ENCODE measurements around the gene KIR3DL3. TPM values are rescaled to one million over a fixed set of nuclear protein-coding genes. Genes with fewer than 3 reads are reported as not detected.
"Not testable (repeated sequence)": the region's sequence is repeated elsewhere in the genome, so short reads cannot be mapped to it uniquely, and the experiment has no call there.

Gene KIR3DL3
- polyA plus RNA-seq, 1 donor = not detected

GRCh38 chr19:54696766-54697165, 27.5 kb upstream of the KIR3DL3 start:
- peaks cover 5% of the 10 kb centered on the region for H3K9me3 ChIP-seq (ENCODE audit: control insufficient read depth, low read depth, low read length)
- no peak for DNase-seq
- no peak overlapping the region for H3K4me3 ChIP-seq (ENCODE audit: low read length)
- no CpG with 5 or more reads among the region's 2 CpGs for WGBS (ENCODE audit: insufficient coverage, low lambda C conversion rate)
- H3K27me3 ChIP-seq (ENCODE audit: control insufficient read depth, insufficient read depth, low read length) = no peaks in the 10 kb centered on the region
- no peaks in the 10 kb centered on the region for H3K36me3 ChIP-seq (ENCODE audit: control insufficient read depth, insufficient read depth, low read length)
- no peak overlapping the region for H3K27ac ChIP-seq (ENCODE audit: low read length)
- H3K4me1 ChIP-seq (ENCODE audit: control insufficient read depth, insufficient read depth, low read length) = no peaks in the 10 kb centered on the region

GRCh38 chr19:54697716-54698115, 26.5 kb upstream of the KIR3DL3 start:
- not testable (repeated sequence) for H3K27me3 ChIP-seq (ENCODE audit: control insufficient read depth, insufficient read depth, low read length); H3K4me1 ChIP-seq (ENCODE audit: control insufficient read depth, insufficient read depth, low read length); H3K4me3 ChIP-seq (ENCODE audit: low read length); DNase-seq; H3K27ac ChIP-seq (ENCODE audit: low read length); H3K9me3 ChIP-seq (ENCODE audit: control insufficient read depth, low read depth, low read length); H3K36me3 ChIP-seq (ENCODE audit: control insufficient read depth, insufficient read depth, low read length)
- WGBS (ENCODE audit: insufficient coverage, low lambda C conversion rate) = no CpG with 5 or more reads among the region's 13 CpGs

- no peaks in the 10 kb centered on the region for H3K9me3 ChIP-seq (ENCODE audit: control insufficient read depth, low read depth, low read length)
- WGBS (ENCODE audit: insufficient coverage, low lambda C conversion rate) = 80% methylated on average over 1 of the region's 8 CpGs
- no peak overlapping the region for H3K27ac ChIP-seq (ENCODE audit: low read length)
- DNase-seq = no peak
- no peaks in the 10 kb centered on the region for H3K36me3 ChIP-seq (ENCODE audit: control insufficient read depth, insufficient read depth, low read length)
- no peak overlapping the region for H3K4me3 ChIP-seq (ENCODE audit: low read length)
- H3K27me3 ChIP-seq (ENCODE audit: control insufficient read depth, insufficient read depth, low read length) = no peaks in the 10 kb centered on the region
- H3K4me1 ChIP-seq (ENCODE audit: control insufficient read depth, insufficient read depth, low read length) = no peaks in the 10 kb centered on the region
These were observed 19.3 kb upstream of the KIR3DL3 start for GRCh38 chr19:54704928-54705327.

GRCh38 chr19:54707962-54708361, 16.3 kb upstream of the KIR3DL3 start:
- no peak for DNase-seq
- Histone ChIP-seq H3K36me3 (ENCODE audit: control insufficient read depth, insufficient read depth, low read length) (no peaks in the 10 kb centered on the region), H3K4me1 (ENCODE audit: control insufficient read depth, insufficient read depth, low read length) (no peaks in the 10 kb centered on the region), H3K27ac (ENCODE audit: low read length) (no peak overlapping the region), H3K27me3 (ENCODE audit: control insufficient read depth, insufficient read depth, low read length) (no peaks in the 10 kb centered on the region), H3K4me3 (ENCODE audit: low read length) (no peak overlapping the region), H3K9me3 (ENCODE audit: control insufficient read depth, low read depth, low read length) (no peaks in the 10 kb centered on the region)
- no CpG with 5 or more reads among the region's 4 CpGs for WGBS (ENCODE audit: insufficient coverage, low lambda C conversion rate)

GRCh38 chr19:54708781-54709180, 15.5 kb upstream of the KIR3DL3 start:
- no peak for DNase-seq
- Histone ChIP-seq H3K27ac (ENCODE audit: low read length) (no peak overlapping the region), H3K9me3 (ENCODE audit: control insufficient read depth, low read depth, low read length) (no peaks in the 10 kb centered on the region), H3K4me3 (ENCODE audit: low read length) (no peak overlapping the region), H3K4me1 (ENCODE audit: control insufficient read depth, insufficient read depth, low read length) (no peaks in the 10 kb centered on the region), H3K27me3 (ENCODE audit: control insufficient read depth, insufficient read depth, low read length) (no peaks in the 10 kb centered on the region), H3K36me3 (ENCODE audit: control insufficient read depth, insufficient read depth, low read length) (no peaks in the 10 kb centered on the region)
- WGBS (ENCODE audit: insufficient coverage, low lambda C conversion rate) = no CpG with 5 or more reads among the region's 7 CpGs

- no peaks in the 10 kb centered on the region for H3K27me3 ChIP-seq (ENCODE audit: control insufficient read depth, insufficient read depth, low read length)
- 80% methylated on average over 1 of the region's 18 CpGs for WGBS (ENCODE audit: insufficient coverage, low lambda C conversion rate)
- H3K4me3 ChIP-seq (ENCODE audit: low read length) = no peak overlapping the region
- no peak overlapping the region for H3K27ac ChIP-seq (ENCODE audit: low read length)
- no peaks in the 10 kb centered on the region for H3K36me3 ChIP-seq (ENCODE audit: control insufficient read depth, insufficient read depth, low read length)
- no peak for DNase-seq
- no peaks in the 10 kb centered on the region for H3K9me3 ChIP-seq (ENCODE audit: control insufficient read depth, low read depth, low read length)
- H3K4me1 ChIP-seq (ENCODE audit: control insufficient read depth, insufficient read depth, low read length) = no peaks in the 10 kb centered on the region
These were observed 14.9 kb upstream of the KIR3DL3 start for GRCh38 chr19:54709212-54709948.

- H3K27ac ChIP-seq (ENCODE audit: low read length); H3K9me3 ChIP-seq (ENCODE audit: control insufficient read depth, low read depth, low read length); H3K36me3 ChIP-seq (ENCODE audit: control insufficient read depth, insufficient read depth, low read length); H3K4me1 ChIP-seq (ENCODE audit: control insufficient read depth, insufficient read depth, low read length); H3K4me3 ChIP-seq (ENCODE audit: low read length); H3K27me3 ChIP-seq (ENCODE audit: control insufficient read depth, insufficient read depth, low read length); DNase-seq: not testable (repeated sequence)
- no CpG with 5 or more reads among the region's 13 CpGs for WGBS (ENCODE audit: insufficient coverage, low lambda C conversion rate)
These were observed 14.3 kb upstream of the KIR3DL3 start for GRCh38 chr19:54709956-54710355.

- Histone ChIP-seq H3K9me3 (ENCODE audit: control insufficient read depth, low read depth, low read length) (no peaks in the 10 kb centered on the region), H3K36me3 (ENCODE audit: control insufficient read depth, insufficient read depth, low read length) (no peaks in the 10 kb centered on the region), H3K4me3 (ENCODE audit: low read length) (no peak overlapping the region), H3K4me1 (ENCODE audit: control insufficient read depth, insufficient read depth, low read length) (no peaks in the 10 kb centered on the region), H3K27me3 (ENCODE audit: control insufficient read depth, insufficient read depth, low read length) (no peaks in the 10 kb centered on the region), H3K27ac (ENCODE audit: low read length) (no peak overlapping the region)
- DNase-seq = no peak
- no CpG with 5 or more reads among the region's 3 CpGs for WGBS (ENCODE audit: insufficient coverage, low lambda C conversion rate)
These were observed 402 bp downstream of the KIR3DL3 start for GRCh38 chr19:54724644-54725043.

- no peak for DNase-seq
- Histone ChIP-seq H3K27me3 (ENCODE audit: control insufficient read depth, insufficient read depth, low read length) (no peaks in the 10 kb centered on the region), H3K4me3 (ENCODE audit: low read length) (no peak overlapping the region), H3K4me1 (ENCODE audit: control insufficient read depth, insufficient read depth, low read length) (no peaks in the 10 kb centered on the region), H3K27ac (ENCODE audit: low read length) (no peak overlapping the region), H3K9me3 (ENCODE audit: control insufficient read depth, low read depth, low read length) (no peaks in the 10 kb centered on the region), H3K36me3 (ENCODE audit: control insufficient read depth, insufficient read depth, low read length) (no peaks in the 10 kb centered on the region)
- no CpG with 5 or more reads among the region's 7 CpGs for WGBS (ENCODE audit: insufficient coverage, low lambda C conversion rate)
These were observed 1.1 kb downstream of the KIR3DL3 start for GRCh38 chr19:54725321-54725720.

GRCh38 chr19:54727562-54727961, 3.3 kb downstream of the KIR3DL3 start:
- Histone ChIP-seq H3K4me1 (ENCODE audit: control insufficient read depth, insufficient read depth, low read length) (no peaks in the 10 kb centered on the region), H3K9me3 (ENCODE audit: control insufficient read depth, low read depth, low read length) (no peaks in the 10 kb centered on the region), H3K27ac (ENCODE audit: low read length) (no peak overlapping the region), H3K4me3 (ENCODE audit: low read length) (no peak overlapping the region), H3K27me3 (ENCODE audit: control insufficient read depth, insufficient read depth, low read length) (no peaks in the 10 kb centered on the region), H3K36me3 (ENCODE audit: control insufficient read depth, insufficient read depth, low read length) (no peaks in the 10 kb centered on the region)
- no CpG with 5 or more reads among the region's 10 CpGs for WGBS (ENCODE audit: insufficient coverage, low lambda C conversion rate)
- no peak for DNase-seq

- no peaks in the 10 kb centered on the region for H3K27me3 ChIP-seq (ENCODE audit: control insufficient read depth, insufficient read depth, low read length)
- no peak for DNase-seq
- H3K4me1 ChIP-seq (ENCODE audit: control insufficient read depth, insufficient read depth, low read length) = no peaks in the 10 kb centered on the region
- no CpG with 5 or more reads among the region's 3 CpGs for WGBS (ENCODE audit: insufficient coverage, low lambda C conversion rate)
- H3K9me3 ChIP-seq (ENCODE audit: control insufficient read depth, low read depth, low read length) = no peaks in the 10 kb centered on the region
- no peaks in the 10 kb centered on the region for H3K36me3 ChIP-seq (ENCODE audit: control insufficient read depth, insufficient read depth, low read length)
- H3K27ac ChIP-seq (ENCODE audit: low read length) = no peak overlapping the region
- H3K4me3 ChIP-seq (ENCODE audit: low read length) = no peak overlapping the region
These were observed 3.9 kb downstream of the KIR3DL3 start for GRCh38 chr19:54728167-54728566.
